ENCODE results near the gene EEPD1.

- TF ChIP-seq CTCF (IDR thresholded peaks at IDR 0.05) (no peak), POLR2A (IDR thresholded peaks at IDR 0.05) (no peak)
Measured at GRCh38 chr7:36185756-36186155, 32.7 kb downstream of the EEPD1 start.
